ENCODE data around the gene TCF7L2. TPM values are rescaled to one million over a fixed set of nuclear protein-coding genes. Genes with fewer than 3 reads are reported as not detected.
"Not testable (repeated sequence)": the region's sequence is repeated elsewhere in the genome, so short reads cannot be mapped to it uniquely, and the experiment has no call there.

Gene TCF7L2
- total RNA-seq, 2 experiments from 2014 or later, result 0.26 to 0.42 TPM

DNA sequence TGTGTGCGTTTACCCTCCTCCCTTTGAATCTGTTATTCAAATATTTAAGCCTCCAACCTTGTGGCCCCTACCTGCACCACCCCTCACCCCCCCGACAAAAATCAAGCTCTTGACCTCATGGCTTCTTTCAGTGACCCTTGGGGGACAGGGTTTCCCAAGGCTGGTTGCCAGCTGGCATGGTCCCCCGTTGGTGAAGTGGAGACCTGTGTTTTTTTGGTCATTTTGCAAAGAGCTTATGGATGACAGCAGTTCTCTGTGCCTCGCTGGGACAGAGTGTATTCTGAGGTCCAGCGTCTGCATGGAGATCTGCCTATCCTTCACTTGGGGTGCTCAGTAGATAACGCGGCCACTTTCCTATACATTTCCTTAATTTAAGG lies 111.0 kb downstream of the TCF7L2 start:
- DNase-seq (no peak), ATAC-seq (no peak)
- H3K4me3 Mint-ChIP-seq, result no peak overlapping the region
- H3K9me3 Mint-ChIP-seq (ENCODE audit: insufficient read depth), result no peaks in the 10 kb centered on the region
- ChIA-PET POLR2A (no interaction called here), CTCF (no interaction called here)
- peaks cover 8% of the 10 kb centered on the region for H3K27me3 Mint-ChIP-seq (ENCODE audit: low read depth)
- no peaks in the 10 kb centered on the region for H3K36me3 Mint-ChIP-seq (ENCODE audit: low read depth)
- no peak overlapping the region for H3K27ac Mint-ChIP-seq
- peaks cover 2% of the 10 kb centered on the region for H3K4me1 Mint-ChIP-seq (ENCODE audit: low read depth)

- Mint-ChIP-seq H3K27ac (no peak overlapping the region), H3K4me1 (ENCODE audit: low read depth) (peaks cover 2% of the 10 kb centered on the region), H3K4me3 (no peak overlapping the region), H3K36me3 (ENCODE audit: low read depth) (no peaks in the 10 kb centered on the region), H3K9me3 (ENCODE audit: insufficient read depth) (no peaks in the 10 kb centered on the region), H3K27me3 (ENCODE audit: low read depth) (peaks cover 8% of the 10 kb centered on the region)
- no peak for ATAC-seq
- DNase-seq, result no peak
- ChIA-PET POLR2A (no interaction called here), CTCF (no interaction called here)
These were observed 111.5 kb downstream of the TCF7L2 start for GRCh38 chr10:113061557-113061956.

DNA sequence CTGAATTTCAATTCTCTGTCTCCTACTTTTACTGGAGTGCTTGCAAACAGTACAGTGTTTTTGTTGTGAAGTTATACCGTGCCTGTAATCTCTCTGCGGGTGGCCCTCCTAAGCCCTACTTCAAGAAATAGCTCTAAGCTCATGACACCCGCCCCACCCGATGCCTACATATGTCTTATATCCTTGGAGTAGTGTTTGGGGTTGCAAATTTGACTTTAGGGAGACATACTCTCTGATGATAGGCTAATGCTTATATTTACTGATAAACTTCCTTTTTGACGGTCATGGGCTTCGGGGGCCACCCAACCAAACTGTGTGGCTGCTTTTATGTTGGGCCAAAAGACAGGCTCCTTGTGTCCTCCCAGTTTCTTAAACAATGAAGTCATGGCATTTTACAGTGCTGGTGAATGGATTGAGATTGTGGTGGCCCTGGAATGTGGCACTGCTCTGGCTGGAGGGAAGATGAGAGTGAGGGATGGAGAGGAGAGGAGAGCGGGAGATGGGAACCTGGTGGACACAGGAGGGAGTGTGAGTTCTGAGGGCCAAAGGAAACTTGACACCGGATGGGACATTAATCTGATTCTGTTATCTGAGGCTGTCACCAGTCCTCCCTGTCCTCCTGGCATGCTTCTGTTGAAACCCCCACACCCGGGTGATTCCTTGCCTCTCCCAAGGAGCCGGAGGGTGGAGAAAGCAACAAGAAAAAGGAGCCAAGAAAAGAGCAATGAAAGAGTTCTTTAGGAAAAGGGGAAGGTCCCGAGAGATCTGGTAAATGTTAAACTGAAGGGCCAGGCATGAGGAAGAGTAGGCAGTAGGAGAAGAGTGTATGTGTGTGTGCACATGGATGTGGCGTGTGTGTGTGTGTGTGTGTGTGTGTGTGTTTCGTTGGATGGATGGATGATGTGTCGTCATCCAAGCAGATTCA lies 113.3 kb downstream of the TCF7L2 start:
- Mint-ChIP-seq H3K36me3 (ENCODE audit: low read depth) (no peaks in the 10 kb centered on the region), H3K9me3 (ENCODE audit: insufficient read depth) (no peaks in the 10 kb centered on the region), H3K4me1 (ENCODE audit: low read depth) (peaks cover 2% of the 10 kb centered on the region), H3K27me3 (ENCODE audit: low read depth) (peaks cover 8% of the 10 kb centered on the region), H3K4me3 (no peak overlapping the region), H3K27ac (no peak overlapping the region)
- ChIA-PET CTCF (no interaction called here), POLR2A (no interaction called here)
- ATAC-seq (no peak), DNase-seq (no peak)

DNA sequence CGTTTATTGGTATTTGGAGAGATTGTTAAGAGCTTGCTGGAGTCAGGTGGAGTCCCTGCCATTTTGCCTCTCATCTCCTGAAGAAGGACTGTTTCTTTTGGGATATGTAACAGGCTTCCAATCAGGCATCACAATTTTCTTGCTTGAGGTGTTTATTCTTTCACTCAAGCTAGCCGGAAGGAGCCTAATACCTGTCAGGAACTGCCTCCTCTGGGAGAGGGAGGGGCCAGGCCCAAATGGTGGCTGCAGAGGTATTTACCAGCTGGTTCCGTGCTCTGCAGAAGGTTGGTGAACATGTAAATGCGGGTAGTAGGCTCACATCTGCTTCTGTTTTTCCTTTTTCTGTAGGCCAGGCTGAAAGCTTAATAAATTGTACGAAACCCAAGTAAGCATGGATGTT lies 114.0 kb downstream of the TCF7L2 start:
- ATAC-seq (no peak), DNase-seq (no peak)
- no peaks in the 10 kb centered on the region for H3K36me3 Mint-ChIP-seq (ENCODE audit: low read depth)
- ChIA-PET POLR2A (no interaction called here), CTCF (no interaction called here)
- H3K9me3 Mint-ChIP-seq (ENCODE audit: insufficient read depth), result no peaks in the 10 kb centered on the region
- H3K4me3 Mint-ChIP-seq, result no peak overlapping the region
- peaks cover 2% of the 10 kb centered on the region for H3K4me1 Mint-ChIP-seq (ENCODE audit: low read depth)
- H3K27ac Mint-ChIP-seq, result no peak overlapping the region
- peaks cover 8% of the 10 kb centered on the region for H3K27me3 Mint-ChIP-seq (ENCODE audit: low read depth)

GRCh38 chr10:113066120-113066519 lies 116.1 kb downstream of the TCF7L2 start:
- ChIA-PET POLR2A (interaction anchor here (0.7 kb wide), 1 partner anchor 25 kb away, joined by 3 read pairs; no protein-coding TSS in a partner anchor), CTCF (interaction anchor here (0.7 kb wide), 1 partner anchor 798 kb away, joined by 3 read pairs; no protein-coding TSS in a partner anchor)
- H3K27ac Mint-ChIP-seq; H3K4me1 Mint-ChIP-seq (ENCODE audit: low read depth); H3K27me3 Mint-ChIP-seq (ENCODE audit: low read depth); DNase-seq; ATAC-seq; H3K4me3 Mint-ChIP-seq; H3K36me3 Mint-ChIP-seq (ENCODE audit: low read depth); H3K9me3 Mint-ChIP-seq (ENCODE audit: insufficient read depth): not testable (repeated sequence)

GRCh38 chr10:113066561-113067312 lies 116.7 kb downstream of the TCF7L2 start:
- CTCF ChIA-PET, result interaction anchor here (0.7 kb wide), 1 partner anchor 798 kb away, joined by 3 read pairs; no protein-coding TSS in a partner anchor
- Mint-ChIP-seq H3K4me1 (ENCODE audit: low read depth) (no peaks in the 10 kb centered on the region), H3K36me3 (ENCODE audit: low read depth) (no peaks in the 10 kb centered on the region), H3K4me3 (no peak overlapping the region), H3K27me3 (ENCODE audit: low read depth) (peaks cover 6% of the 10 kb centered on the region), H3K9me3 (ENCODE audit: insufficient read depth) (no peaks in the 10 kb centered on the region), H3K27ac (no peak overlapping the region)
- POLR2A ChIA-PET, result no interaction called here
- no peak for DNase-seq
- ATAC-seq, result no peak

GRCh38 chr10:113067501-113067900 lies 117.5 kb downstream of the TCF7L2 start:
- H3K9me3 Mint-ChIP-seq (ENCODE audit: insufficient read depth), result no peaks in the 10 kb centered on the region
- H3K4me1 Mint-ChIP-seq (ENCODE audit: low read depth), result no peaks in the 10 kb centered on the region
- POLR2A ChIA-PET, result no interaction called here
- ATAC-seq (no peak), DNase-seq (no peak)
- H3K27me3 Mint-ChIP-seq (ENCODE audit: low read depth), result peaks cover under 1% of the 10 kb centered on the region
- no peak overlapping the region for H3K27ac Mint-ChIP-seq
- CTCF ChIA-PET, result no interaction called here
- no peak overlapping the region for H3K4me3 Mint-ChIP-seq
- H3K36me3 Mint-ChIP-seq (ENCODE audit: low read depth), result no peaks in the 10 kb centered on the region

DNA sequence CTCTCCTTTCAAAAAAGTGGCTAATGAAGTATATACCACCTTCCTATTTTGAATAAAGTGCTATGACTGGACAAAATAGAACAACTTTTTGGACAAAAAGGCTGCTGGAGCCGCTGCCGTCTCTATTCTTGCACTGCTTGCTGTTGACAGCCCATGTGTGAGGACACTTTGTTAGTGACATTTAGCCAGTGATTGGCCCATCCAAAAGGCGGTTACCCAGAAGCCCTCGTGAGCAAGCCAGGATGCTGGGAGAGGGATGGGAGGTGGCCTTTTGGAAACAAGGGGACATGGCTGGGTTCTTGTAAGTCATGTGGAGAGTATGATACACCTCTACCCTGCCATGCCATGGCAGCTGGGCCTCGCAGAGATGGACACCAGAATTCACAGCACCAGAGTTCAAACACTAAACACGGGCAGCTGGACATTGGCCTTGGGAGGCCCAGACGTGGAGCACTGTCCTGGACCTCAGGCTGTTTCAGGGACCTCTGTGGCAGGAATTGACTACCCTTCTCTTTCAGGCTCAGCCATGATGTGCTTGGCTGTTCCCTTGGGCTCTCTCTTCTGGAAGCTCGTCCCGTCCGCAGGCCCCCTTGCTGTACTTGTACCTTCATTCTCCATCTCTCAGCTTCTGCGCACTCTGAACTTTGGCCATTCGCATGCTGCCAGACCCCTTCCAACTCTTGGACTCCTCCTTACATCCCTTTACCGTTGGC lies 118.3 kb downstream of the TCF7L2 start:
- DNase-seq (no peak), ATAC-seq (no peak)
- Mint-ChIP-seq H3K27ac (no peak overlapping the region), H3K4me1 (ENCODE audit: low read depth) (no peaks in the 10 kb centered on the region), H3K9me3 (ENCODE audit: insufficient read depth) (no peaks in the 10 kb centered on the region), H3K36me3 (ENCODE audit: low read depth) (no peaks in the 10 kb centered on the region), H3K4me3 (no peak overlapping the region), H3K27me3 (ENCODE audit: low read depth) (no peaks in the 10 kb centered on the region)
- ChIA-PET CTCF (no interaction called here), POLR2A (no interaction called here)

DNA sequence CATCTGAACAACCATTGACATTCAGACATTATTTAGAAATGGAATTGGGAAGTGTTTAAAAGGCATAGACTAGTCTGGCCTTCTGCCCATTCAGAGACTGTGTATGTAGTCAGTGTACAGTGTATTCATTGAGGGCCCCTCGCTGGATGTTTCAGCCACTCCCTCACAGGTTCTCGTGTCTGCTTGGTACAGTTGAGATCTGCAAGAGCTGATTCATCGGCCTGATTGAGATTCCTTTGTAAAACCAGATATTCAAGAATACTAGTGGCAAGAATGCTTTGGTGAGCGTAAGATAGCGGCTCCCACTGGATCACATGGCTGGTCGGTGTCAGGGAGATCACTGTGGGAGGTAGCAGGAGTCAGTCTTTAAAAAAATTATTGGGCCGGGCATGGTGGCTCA lies 119.5 kb downstream of the TCF7L2 start:
- H3K4me3 Mint-ChIP-seq, result no peak overlapping the region
- POLR2A ChIA-PET, result no interaction called here
- CTCF ChIA-PET, result no interaction called here

GRCh38 chr10:113071446-113071845 lies 121.4 kb downstream of the TCF7L2 start:
- no peak overlapping the region for H3K4me3 Mint-ChIP-seq

More for the DNA sequence above, 119.5 kb downstream of the TCF7L2 start:
- no peaks in the 10 kb centered on the region for H3K36me3 Mint-ChIP-seq (ENCODE audit: low read depth)
- DNase-seq (no peak), ATAC-seq (no peak)
- no peaks in the 10 kb centered on the region for H3K4me1 Mint-ChIP-seq (ENCODE audit: low read depth)
- H3K27ac Mint-ChIP-seq, result no peak overlapping the region
- no peaks in the 10 kb centered on the region for H3K27me3 Mint-ChIP-seq (ENCODE audit: low read depth)
- H3K9me3 Mint-ChIP-seq (ENCODE audit: insufficient read depth), result no peaks in the 10 kb centered on the region

GRCh38 chr10:113073549-113074189 lies 123.6 kb downstream of the TCF7L2 start:
- H3K27me3 Mint-ChIP-seq (ENCODE audit: low read depth), result peaks cover 6% of the 10 kb centered on the region
- DNase-seq, result no peak
- no peak overlapping the region for H3K4me3 Mint-ChIP-seq
- no peak overlapping the region for H3K27ac Mint-ChIP-seq
- no peak for ATAC-seq
- H3K4me1 Mint-ChIP-seq (ENCODE audit: low read depth), result no peaks in the 10 kb centered on the region
- H3K36me3 Mint-ChIP-seq (ENCODE audit: low read depth), result no peaks in the 10 kb centered on the region
- no peaks in the 10 kb centered on the region for H3K9me3 Mint-ChIP-seq (ENCODE audit: insufficient read depth)
- POLR2A ChIA-PET, result no interaction called here
- CTCF ChIA-PET, result no interaction called here

More at GRCh38 chr10:113071446-113071845, 121.4 kb downstream of the TCF7L2 start:
- no peak overlapping the region for H3K27ac Mint-ChIP-seq
- H3K4me1 Mint-ChIP-seq (ENCODE audit: low read depth), result no peaks in the 10 kb centered on the region
- H3K36me3 Mint-ChIP-seq (ENCODE audit: low read depth), result no peaks in the 10 kb centered on the region
- peaks cover 1% of the 10 kb centered on the region for H3K27me3 Mint-ChIP-seq (ENCODE audit: low read depth)
- ChIA-PET POLR2A (interaction anchor here (0.6 kb wide), 1 partner anchor 21 kb away, joined by 3 read pairs; no protein-coding TSS in a partner anchor), CTCF (no interaction called here)
- H3K9me3 Mint-ChIP-seq (ENCODE audit: insufficient read depth), result no peaks in the 10 kb centered on the region
- no peak for DNase-seq
- no peak for ATAC-seq

All from activated CD8-positive, alpha-beta T cell treated with anti-CD3 and anti-CD28 coated beads, Interleukin-2, amount 10 ng/mL, durations not matched to agents 7 days and 5 days (primary cell).